ENCODE results near the gene SLCO2A1. TPM values are rescaled to one million over a fixed set of nuclear protein-coding genes. Genes with fewer than 3 reads are reported as not detected.

Gene SLCO2A1
- total and polyA plus RNA-seq, 2 of the 4 experiments (the other 2 are of a cell fraction): under 0.01 to 1.5 TPM

DNA sequence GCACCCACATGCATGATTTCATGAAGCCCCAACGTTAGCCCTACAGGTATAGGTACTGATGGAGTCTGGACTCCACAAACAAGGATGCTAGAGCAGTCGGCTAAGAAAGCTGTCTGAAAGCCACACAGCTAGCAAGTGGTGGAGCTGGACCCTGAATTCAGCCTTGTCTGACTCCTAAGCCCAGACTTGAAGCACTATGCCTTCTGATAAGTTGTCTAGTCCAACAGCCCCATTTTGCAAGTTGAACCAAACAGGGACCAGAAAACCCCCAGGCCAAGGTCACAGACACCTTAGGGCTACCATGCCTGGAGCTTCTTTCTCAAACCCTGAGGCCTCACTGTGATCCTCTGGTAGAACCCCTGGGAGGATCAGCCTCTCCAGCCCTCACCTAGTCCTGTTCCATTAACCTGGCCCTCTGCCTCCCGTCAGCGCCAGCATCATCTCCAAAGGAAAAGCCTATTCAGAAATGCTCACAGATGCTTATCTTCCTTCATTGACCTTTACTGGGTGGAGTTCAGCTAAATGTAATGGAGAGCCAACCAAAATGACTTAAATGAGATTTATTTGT, 1.7 kb upstream of the SLCO2A1 start:
- Histone ChIP-seq H3K36me3 (ENCODE audit: control insufficient read depth, insufficient read depth, low read length) (no peaks in the 10 kb centered on the region), H3K18ac (ENCODE audit: low read depth, low read length) (no peak overlapping the region), H4K8ac (ENCODE audit: low read depth in 2 of 2, low read length in 2 of 2) (no peak overlapping the region), H4K5ac (ENCODE audit: low read depth, low read length) (no peak overlapping the region), H3K23ac (ENCODE audit: low read depth, low read length) (no peak overlapping the region), H3K56ac (ENCODE audit: extremely low read depth, insufficient read depth, low read length) (no peak overlapping the region), H2BK20ac (ENCODE audit: low read depth, low read length) (no peak overlapping the region), H4K91ac (ENCODE audit: insufficient read depth, low read depth, low read length) (no peak overlapping the region), H2AK5ac (ENCODE audit: low read depth, low read length) (no peak overlapping the region), H4K20me1 (ENCODE audit: insufficient read depth, low read length) (no peaks in the 10 kb centered on the region), H3K79me1 (ENCODE audit: low read depth in 1 of 2, low read length in 2 of 2) (no peaks in the 10 kb centered on the region), H2BK120ac (ENCODE audit: low read depth, low read length) (no peak overlapping the region), H3K14ac (replicated peaks; ENCODE audit: low read depth, low read length) (no peak overlapping the region), H3K9me1 (ENCODE audit: insufficient read depth, low read length) (peaks cover 3% of the 10 kb centered on the region; the same call in 1 of the 2 replicates), H2BK5ac (ENCODE audit: low read depth, low read length, poor library complexity, severe bottlenecking) (no peak overlapping the region), H3K4me3 (ENCODE audit: insufficient read depth, low read depth, low read length) (no peak overlapping the region), H3K4me1 (ENCODE audit: control insufficient read depth, insufficient read depth, low read length) (peaks cover 2% of the 10 kb centered on the region; the same call in 1 of the 2 replicates), H3K4me2 (ENCODE audit: low read depth, low read length) (no peak overlapping the region), H2AK9ac (replicated peaks; ENCODE audit: low read depth, low read length, poor library complexity) (no peak overlapping the region), H3K27ac (ENCODE audit: insufficient read depth, low read length) (no peak overlapping the region), H3K4ac (ENCODE audit: low read depth, low read length) (no peak overlapping the region), H3K27me3 (ENCODE audit: control insufficient read depth, insufficient read depth, low read length) (peaks cover 14% of the 10 kb centered on the region), H3K9ac (ENCODE audit: low read depth, low read length) (no peak overlapping the region), H2AFZ (replicated peaks; ENCODE audit: low read length, poor library complexity) (peak overlapping the region; percentile 48), H2BK15ac (ENCODE audit: low read depth, low read length) (no peak overlapping the region), H3K9me3 (ENCODE audit: control insufficient read depth, insufficient read depth, low read length) (no peaks in the 10 kb centered on the region)
- intact Hi-C loops (cut with micrococcal nuclease): no loop called here
- TF ChIP-seq FOS (IDR thresholded peaks at IDR 0.05; ENCODE audit: low read depth, low read length): no peak
- TF ChIP-seq MXI1 (IDR thresholded peaks at IDR 0.05; ENCODE audit: borderline replicate concordance, low read depth, low read length): no peak
- TF ChIP-seq POLR2A (IDR thresholded peaks at IDR 0.05; ENCODE audit: low read depth, low read length): no peak
- TF ChIP-seq, protein P1, sequence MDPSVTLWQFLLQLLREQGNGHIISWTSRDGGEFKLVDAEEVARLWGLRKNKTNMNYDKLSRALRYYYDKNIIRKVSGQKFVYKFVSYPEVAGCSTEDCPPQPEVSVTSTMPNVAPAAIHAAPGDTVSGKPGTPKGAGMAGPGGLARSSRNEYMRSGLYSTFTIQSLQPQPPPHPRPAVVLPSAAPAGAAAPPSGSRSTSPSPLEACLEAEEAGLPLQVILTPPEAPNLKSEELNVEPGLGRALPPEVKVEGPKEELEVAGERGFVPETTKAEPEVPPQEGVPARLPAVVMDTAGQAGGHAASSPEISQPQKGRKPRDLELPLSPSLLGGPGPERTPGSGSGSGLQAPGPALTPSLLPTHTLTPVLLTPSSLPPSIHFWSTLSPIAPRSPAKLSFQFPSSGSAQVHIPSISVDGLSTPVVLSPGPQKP (IDR thresholded peaks at IDR 0.05; ENCODE audit: borderline replicate concordance, low read depth, low read length): no peak
- no peak for TF ChIP-seq RAD21 (IDR thresholded peaks at IDR 0.05; ENCODE audit: low read length)
- no peak for TF ChIP-seq MAFK (IDR thresholded peaks at IDR 0.05; ENCODE audit: low read depth, low read length)
- no peak for TF ChIP-seq CHD1 (IDR thresholded peaks at IDR 0.05; ENCODE audit: low read depth, low read length)
- TF ChIP-seq MAZ (IDR thresholded peaks at IDR 0.05; ENCODE audit: borderline replicate concordance, low read depth, low read length): no peak
- TF ChIP-seq RCOR1 (IDR thresholded peaks at IDR 0.05; ENCODE audit: insufficient replicate concordance, low read length): no peak
- no peak for TF ChIP-seq SMC3 (IDR thresholded peaks at IDR 0.05; ENCODE audit: low read depth, low read length)
- TF ChIP-seq NFE2L2 (IDR thresholded peaks at IDR 0.05; ENCODE audit: low read depth, low read length): no peak
- TF ChIP-seq, protein P2, sequence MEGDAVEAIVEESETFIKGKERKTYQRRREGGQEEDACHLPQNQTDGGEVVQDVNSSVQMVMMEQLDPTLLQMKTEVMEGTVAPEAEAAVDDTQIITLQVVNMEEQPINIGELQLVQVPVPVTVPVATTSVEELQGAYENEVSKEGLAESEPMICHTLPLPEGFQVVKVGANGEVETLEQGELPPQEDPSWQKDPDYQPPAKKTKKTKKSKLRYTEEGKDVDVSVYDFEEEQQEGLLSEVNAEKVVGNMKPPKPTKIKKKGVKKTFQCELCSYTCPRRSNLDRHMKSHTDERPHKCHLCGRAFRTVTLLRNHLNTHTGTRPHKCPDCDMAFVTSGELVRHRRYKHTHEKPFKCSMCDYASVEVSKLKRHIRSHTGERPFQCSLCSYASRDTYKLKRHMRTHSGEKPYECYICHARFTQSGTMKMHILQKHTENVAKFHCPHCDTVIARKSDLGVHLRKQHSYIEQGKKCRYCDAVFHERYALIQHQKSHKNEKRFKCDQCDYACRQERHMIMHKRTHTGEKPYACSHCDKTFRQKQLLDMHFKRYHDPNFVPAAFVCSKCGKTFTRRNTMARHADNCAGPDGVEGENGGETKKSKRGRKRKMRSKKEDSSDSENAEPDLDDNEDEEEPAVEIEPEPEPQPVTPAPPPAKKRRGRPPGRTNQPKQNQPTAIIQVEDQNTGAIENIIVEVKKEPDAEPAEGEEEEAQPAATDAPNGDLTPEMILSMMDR (conservative IDR thresholded peaks at IDR 0.05; ENCODE audit: low read depth, low read length): no peak
- TF ChIP-seq BHLHE40 (IDR thresholded peaks at IDR 0.05; ENCODE audit: low read depth, low read length): no peak
- TF ChIP-seq CEBPB (IDR thresholded peaks at IDR 0.05; ENCODE audit: low read depth, low read length): no peak
- TF ChIP-seq, protein P3, sequence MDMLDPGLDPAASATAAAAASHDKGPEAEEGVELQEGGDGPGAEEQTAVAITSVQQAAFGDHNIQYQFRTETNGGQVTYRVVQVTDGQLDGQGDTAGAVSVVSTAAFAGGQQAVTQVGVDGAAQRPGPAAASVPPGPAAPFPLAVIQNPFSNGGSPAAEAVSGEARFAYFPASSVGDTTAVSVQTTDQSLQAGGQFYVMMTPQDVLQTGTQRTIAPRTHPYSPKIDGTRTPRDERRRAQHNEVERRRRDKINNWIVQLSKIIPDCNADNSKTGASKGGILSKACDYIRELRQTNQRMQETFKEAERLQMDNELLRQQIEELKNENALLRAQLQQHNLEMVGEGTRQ (IDR thresholded peaks at IDR 0.05; ENCODE audit: low read depth, low read length): no peak
- no peak for TF ChIP-seq RFX5 (IDR thresholded peaks at IDR 0.05; ENCODE audit: low read depth, low read length)
- POLR2A ChIA-PET (ENCODE audit: unreplicated experiment): no interaction called here
- CTCF ChIA-PET: no interaction called here
- ATAC-seq (ENCODE audit: low read depth): no peak
- WGBS, 2 experiments (ENCODE audit: extremely low coverage in 2 of 2, insufficient read length in 1 of 2): 93% methylated on average over 2 of the region's 4 CpGs; no CpG with 5 or more reads in 1 of the 2 experiments
- in situ Hi-C loops (cut with MboI; ENCODE audit: low sequenced_read_pairs): no loop called here
- dilution Hi-C loops (cut with HindIII; ENCODE audit: low sequenced_read_pairs, unreplicated experiment): no loop called here
- BruUV-seq (replicated peaks): no TSS peak
- DNase-seq: no peak
